ENCODE measurements around the gene PRRG3. TPM values are rescaled to one million over a fixed set of nuclear protein-coding genes. Genes with fewer than 3 reads are reported as not detected.

The PRRG3 gene
- polyA plus RNA-seq, 1 donor (not counting 4 experiments of a cell fraction or from before 2014, with no cell fraction given), result not detected

DNA sequence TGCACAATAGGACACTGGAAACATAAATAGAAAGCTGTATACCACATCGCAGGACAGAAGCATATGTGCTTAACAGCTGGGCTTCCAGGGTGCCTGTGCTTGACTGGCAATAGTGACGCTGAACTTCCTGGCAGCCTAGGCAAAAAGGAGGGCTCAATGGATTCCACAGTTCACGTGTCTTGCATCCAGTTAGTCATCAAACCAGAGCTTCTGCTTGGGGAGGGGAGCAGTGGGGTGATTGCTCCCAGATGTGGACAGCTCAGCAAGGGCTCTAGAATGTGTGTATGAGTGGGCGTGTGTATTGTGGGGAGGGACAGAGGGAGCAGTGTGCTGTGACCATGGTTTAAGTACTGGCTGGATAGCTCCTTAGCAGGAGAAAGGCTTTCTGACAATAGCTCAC is 2.3 kb downstream of the PRRG3 start:
- no peak overlapping the region for H2AFZ ChIP-seq (ENCODE audit: control insufficient read depth, low read length)
- no peak for FAIRE-seq
- DNase-seq (ENCODE audit: low read depth, low spot score), result no peak
- H4K20me1 ChIP-seq (ENCODE audit: control insufficient read depth, extremely low read depth, insufficient read depth, low read length), result no peaks in the 10 kb centered on the region
- H3K79me2 ChIP-seq (ENCODE audit: control insufficient read depth, insufficient read depth, low read length), result no peaks in the 10 kb centered on the region
- peaks cover 7% of the 10 kb centered on the region for H3K27me3 ChIP-seq (ENCODE audit: control insufficient read depth, extremely low read depth, insufficient read depth, low read length)
- no peak overlapping the region for H3K9ac ChIP-seq (ENCODE audit: control insufficient read depth, extremely low read depth, insufficient read depth, low read length)
- H3K4me3 ChIP-seq (ENCODE audit: control insufficient read depth in 2 of 3, extremely low read depth in 1 of 3, insufficient read depth in 2 of 3, low read depth in 1 of 3, low read length in 3 of 3), result no peak overlapping the region
- no peaks in the 10 kb centered on the region for H3K4me1 ChIP-seq (ENCODE audit: control insufficient read depth, extremely low read depth, insufficient read depth, low read length)
- TF ChIP-seq, protein P1, sequence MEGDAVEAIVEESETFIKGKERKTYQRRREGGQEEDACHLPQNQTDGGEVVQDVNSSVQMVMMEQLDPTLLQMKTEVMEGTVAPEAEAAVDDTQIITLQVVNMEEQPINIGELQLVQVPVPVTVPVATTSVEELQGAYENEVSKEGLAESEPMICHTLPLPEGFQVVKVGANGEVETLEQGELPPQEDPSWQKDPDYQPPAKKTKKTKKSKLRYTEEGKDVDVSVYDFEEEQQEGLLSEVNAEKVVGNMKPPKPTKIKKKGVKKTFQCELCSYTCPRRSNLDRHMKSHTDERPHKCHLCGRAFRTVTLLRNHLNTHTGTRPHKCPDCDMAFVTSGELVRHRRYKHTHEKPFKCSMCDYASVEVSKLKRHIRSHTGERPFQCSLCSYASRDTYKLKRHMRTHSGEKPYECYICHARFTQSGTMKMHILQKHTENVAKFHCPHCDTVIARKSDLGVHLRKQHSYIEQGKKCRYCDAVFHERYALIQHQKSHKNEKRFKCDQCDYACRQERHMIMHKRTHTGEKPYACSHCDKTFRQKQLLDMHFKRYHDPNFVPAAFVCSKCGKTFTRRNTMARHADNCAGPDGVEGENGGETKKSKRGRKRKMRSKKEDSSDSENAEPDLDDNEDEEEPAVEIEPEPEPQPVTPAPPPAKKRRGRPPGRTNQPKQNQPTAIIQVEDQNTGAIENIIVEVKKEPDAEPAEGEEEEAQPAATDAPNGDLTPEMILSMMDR (optimal IDR thresholded peaks at IDR 0.05 in 1 of 3, IDR thresholded peaks at IDR 0.05 in 1 of 3, conservative IDR thresholded peaks at IDR 0.05 in 1 of 3; ENCODE audit: extremely low read depth in 1 of 3, insufficient read depth in 2 of 3, low read length in 3 of 3), result no peak
- no peak for TF ChIP-seq EZH2 (IDR thresholded peaks at IDR 0.05; ENCODE audit: low read length)
- no peak overlapping the region for H3K27ac ChIP-seq (ENCODE audit: control insufficient read depth, insufficient read depth, low read length)
- dilution Hi-C loops (cut with MboI; ENCODE audit: extremely low pct_ligation_motif_present, low sequenced_read_pairs), result no loop called here
- H3K9me3 ChIP-seq (ENCODE audit: control insufficient read depth, low read depth, low read length), result no peaks in the 10 kb centered on the region
- H3K36me3 ChIP-seq (ENCODE audit: control insufficient read depth in 2 of 2, extremely low read depth in 1 of 2, insufficient read depth in 2 of 2, low read length in 2 of 2), result no peaks in the 10 kb centered on the region
- H3K9me1 ChIP-seq (ENCODE audit: control insufficient read depth, extremely low read depth, insufficient read depth, low read length), result no peaks in the 10 kb centered on the region
- no peak overlapping the region for H3K4me2 ChIP-seq (ENCODE audit: control insufficient read depth, extremely low read depth, insufficient read depth, low read depth, low read length)

DNA sequence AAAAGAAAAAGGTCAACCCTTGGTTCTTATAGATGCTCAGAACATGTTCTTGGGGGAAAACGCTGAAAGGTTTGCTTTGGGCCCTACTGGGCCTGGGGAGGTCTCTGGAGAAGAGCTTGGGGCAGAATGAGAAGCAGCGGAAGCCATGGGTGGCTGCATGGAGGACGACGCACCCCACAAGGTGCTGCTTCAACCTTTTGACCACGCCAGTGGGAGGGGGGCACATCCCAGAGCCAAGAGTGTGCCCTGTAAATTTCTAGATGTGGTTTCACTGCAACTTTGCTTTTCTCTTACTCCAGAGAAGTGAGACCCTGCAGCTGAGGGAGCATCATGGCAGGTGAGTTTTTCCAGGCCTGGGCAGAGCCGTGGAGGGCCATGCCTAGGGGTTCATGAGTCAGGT is 3.2 kb downstream of the PRRG3 start:
- Histone ChIP-seq H3K27ac (ENCODE audit: control insufficient read depth, insufficient read depth, low read length) (no peak overlapping the region), H3K9ac (ENCODE audit: control insufficient read depth, extremely low read depth, insufficient read depth, low read length) (no peak overlapping the region), H3K9me1 (ENCODE audit: control insufficient read depth, extremely low read depth, insufficient read depth, low read length) (no peaks in the 10 kb centered on the region), H4K20me1 (ENCODE audit: control insufficient read depth, extremely low read depth, insufficient read depth, low read length) (no peaks in the 10 kb centered on the region), H3K4me2 (ENCODE audit: control insufficient read depth, extremely low read depth, insufficient read depth, low read depth, low read length) (no peak overlapping the region), H2AFZ (ENCODE audit: control insufficient read depth, low read length) (no peak overlapping the region), H3K4me1 (ENCODE audit: control insufficient read depth, extremely low read depth, insufficient read depth, low read length) (no peaks in the 10 kb centered on the region), H3K4me3 (ENCODE audit: control insufficient read depth in 2 of 3, extremely low read depth in 1 of 3, insufficient read depth in 2 of 3, low read depth in 1 of 3, low read length in 3 of 3) (no peak overlapping the region), H3K9me3 (ENCODE audit: control insufficient read depth, low read depth, low read length) (no peaks in the 10 kb centered on the region), H3K79me2 (ENCODE audit: control insufficient read depth, insufficient read depth, low read length) (no peaks in the 10 kb centered on the region), H3K27me3 (ENCODE audit: control insufficient read depth, extremely low read depth, insufficient read depth, low read length) (peaks cover 11% of the 10 kb centered on the region), H3K36me3 (ENCODE audit: control insufficient read depth in 2 of 2, extremely low read depth in 1 of 2, insufficient read depth in 2 of 2, low read length in 2 of 2) (no peaks in the 10 kb centered on the region)
- no peak for TF ChIP-seq EZH2 (IDR thresholded peaks at IDR 0.05; ENCODE audit: low read length)
- TF ChIP-seq, protein P1 (optimal IDR thresholded peaks at IDR 0.05 in 1 of 3, IDR thresholded peaks at IDR 0.05 in 1 of 3, conservative IDR thresholded peaks at IDR 0.05 in 1 of 3; ENCODE audit: extremely low read depth in 1 of 3, insufficient read depth in 2 of 3, low read length in 3 of 3), result no peak
- FAIRE-seq (no peak), DNase-seq (ENCODE audit: low read depth, low spot score) (no peak)
- dilution Hi-C loops (cut with MboI; ENCODE audit: extremely low pct_ligation_motif_present, low sequenced_read_pairs), result no loop called here

Measured in keratinocyte (primary cell).